Transverse colon (tissue), 4 donors: ENCODE data around the gene TOP1. TPM values are rescaled to one million over a fixed set of nuclear protein-coding genes. Genes with fewer than 3 reads are reported as not detected.

Source experiments
- DNase-seq: peaks from one replicate; pipeline ENCODE4 v3.0.0-alpha.2; 2019
- H3K27ac ChIP-seq, 4 donors: fragments of 200-600 bp; sonication (generic); 2 replicates each; pipeline ENCODE4 v1.5.1; 2016 to 2018; ENCODE audit warnings: inconsistent platforms in 4 of 4
- H3K27me3 ChIP-seq: fragments of 200-600 bp; sonication (generic); 2 replicates; pipeline ENCODE4 v1.5.1; 2017; ENCODE audit warnings: inconsistent platforms
- H3K36me3 ChIP-seq, 4 donors: fragments of 200-600 bp; sonication (generic); 2 replicates each; pipeline ENCODE4 v1.5.1; 2017 to 2019; ENCODE audit warnings: inconsistent platforms in 4 of 4
- H3K4me1 ChIP-seq, 4 donors: fragments of 200-600 bp; sonication (generic); 2 replicates each; pipeline ENCODE4 v1.5.1; 2017 to 2020; ENCODE audit warnings: inconsistent platforms in 4 of 4
- H3K4me3 ChIP-seq, 4 donors: fragments of 200-600 bp; sonication (generic); 1 replicate in 1 of 4; 2 replicates in 3 of 4; pipeline versions ENCODE4 v1.5.1 to v1.6.1; 2017 to 2019; ENCODE audit warnings: inconsistent platforms in 4 of 4
- H3K9me3 ChIP-seq, 2 donors: fragments of 200-600 bp; sonication (generic); 2 replicates each; pipeline ENCODE4 v1.5.1; 2017 to 2019; ENCODE audit warnings: inconsistent platforms in 2 of 2
- CTCF ChIP-seq, 5 experiments: fragments of 200-600 bp in 3 of 5; fragments of 450-650 bp in 2 of 5; sonication (generic) in 3 of 5; IDR thresholded peaks; 1 replicate in 2 of 5; 2 replicates in 3 of 5; pipeline ENCODE4 v1.5.1; 2016 to 2017; ENCODE audit warnings: antibody characterized with exemption in 5 of 5, inconsistent platforms in 3 of 5, mild to moderate bottlenecking in 2 of 5, moderate library complexity in 1 of 5
- EP300 ChIP-seq: sonication (generic); formaldehyde crosslinking; IDR thresholded peaks from one replicate; pipeline ENCODE4 v1.6.1; 2017; ENCODE audit warnings: antibody characterized with exemption, low read depth
- POLR2A ChIP-seq: fragments of 450-650 bp; IDR thresholded peaks from one replicate; pipeline ENCODE4 v1.6.1; 2016; ENCODE audit warnings: antibody characterized with exemption, mild to moderate bottlenecking, moderate library complexity
- POLR2AphosphoS5 ChIP-seq, 3 donors: sonication (generic); formaldehyde crosslinking; IDR thresholded peaks; one replicate each; pipeline ENCODE4 v1.6.1; 2016; ENCODE audit warnings: antibody characterized with exemption in 3 of 3
- WGBS, 2 donors: methylation state at CpG; one replicate each; pipeline ENCODE4 v1.1.5; 2018; ENCODE audit warnings: low coverage in 1 of 2; 5-methylcytosine and 5-hydroxymethylcytosine counted together
- in situ Hi-C, 4 donors: fragments of 200-750 bp; cut with MboI; loops; one replicate each; pipeline versions ENCODE4 v1.15.0 to v1.15.1; 2017; ENCODE audit warnings: low sequenced_read_pairs in 3 of 4, low pct_ligation_motif_present in 1 of 4, low pct_unique_long_range_greater_than_20kb in 1 of 4
- intact Hi-C: fragments of 100-400 bp; cut with DNase I; formaldehyde crosslinking; loops from one replicate; pipeline ENCODE4 v1.15.1; 2023; ENCODE audit warnings: low total_unique reads
- total RNA-seq, 4 donors: library from RNA; depleted of rRNA; stranded (reverse); fragments of >200 nt; gene quantifications; one replicate each; pipeline ENCODE4 v1.1.0, GENCODE V29; 2016

The TOP1 gene
- total RNA-seq, 4 donors from 2014 or later, result 29.6 to 52.3 (median 36.9) TPM

GRCh38 chr20:41047279-41047974 is 18.8 kb downstream of the TOP1 start:
- in situ Hi-C loops, result no loop called here
- no peaks in the 10 kb centered on the region for H3K9me3 ChIP-seq
- peak overlapping the region in 1 of 4 donors; percentile 35 for H3K4me3 ChIP-seq
- no peak for DNase-seq
- H3K27me3 ChIP-seq, result no peaks in the 10 kb centered on the region
- no peaks in the 10 kb centered on the region for H3K36me3 ChIP-seq
- H3K4me1 ChIP-seq, result peaks cover 50 to 80% (median 69%) of the 10 kb centered on the region in 4 donors
- intact Hi-C loops, result no loop called here
- peak overlapping the region; percentile 55 to 76 (median 72) for H3K27ac ChIP-seq
- TF ChIP-seq CTCF (IDR thresholded peaks at IDR 0.05) (no peak), POLR2A (no peak), EP300 (no peak), POLR2AphosphoS5 (IDR thresholded peaks at IDR 0.05) (no peak)
- 31 to 36% methylated on average over 5 of the region's 5 CpGs for WGBS, 2 donors

- Histone ChIP-seq H3K27me3 (no peaks in the 10 kb centered on the region), H3K9me3 (no peaks in the 10 kb centered on the region), H3K4me1 (peaks cover 55 to 80% (median 74%) of the 10 kb centered on the region in 4 donors), H3K36me3 (no peaks in the 10 kb centered on the region), H3K4me3 (peak overlapping the region in 2 of 4 donors; percentile 1 to 35), H3K27ac (peak overlapping the region; percentile 55 to 76 (median 72))
- in situ Hi-C loops, result no loop called here
- no peak for DNase-seq
- TF ChIP-seq POLR2AphosphoS5 (IDR thresholded peaks at IDR 0.05) (no peak), CTCF (IDR thresholded peaks at IDR 0.05) (no peak), POLR2A (no peak), EP300 (no peak)
- intact Hi-C loops, result no loop called here
- WGBS, 2 donors, result 0 to 2% methylated on average over 1 of the region's 1 CpG
These were observed 19.3 kb downstream of the TOP1 start for GRCh38 chr20:41047975-41048305.

GRCh38 chr20:41048461-41049301 is 20.1 kb downstream of the TOP1 start:
- DNase-seq, result no peak
- Histone ChIP-seq H3K27ac (peak overlapping the region; percentile 55 to 76 (median 72)), H3K4me1 (peaks cover 62 to 87% (median 81%) of the 10 kb centered on the region in 4 donors), H3K27me3 (no peaks in the 10 kb centered on the region), H3K9me3 (no peaks in the 10 kb centered on the region), H3K36me3 (no peaks in the 10 kb centered on the region), H3K4me3 (peak overlapping the region in 2 of 4 donors; percentile 1 to 35)
- WGBS, 2 donors, result 18 to 21% methylated on average over 5 to 7 of the region's 7 CpGs
- in situ Hi-C loops (no loop called here), intact Hi-C loops (no loop called here)
- TF ChIP-seq CTCF (IDR thresholded peaks at IDR 0.05), result no peak
- TF ChIP-seq POLR2AphosphoS5 (IDR thresholded peaks at IDR 0.05), result peak in 1 of 3 donors; percentile 24

GRCh38 chr20:41049451-41049850 is 20.8 kb downstream of the TOP1 start:
- peaks cover 62 to 95% (median 87%) of the 10 kb centered on the region in 4 donors for H3K4me1 ChIP-seq
- H3K36me3 ChIP-seq, result no peaks in the 10 kb centered on the region
- no peak for DNase-seq
- peak overlapping the region; percentile 55 to 76 (median 72) for H3K27ac ChIP-seq
- no peak for TF ChIP-seq CTCF (IDR thresholded peaks at IDR 0.05)
- TF ChIP-seq POLR2A, result no peak
- TF ChIP-seq EP300, result no peak
- TF ChIP-seq POLR2AphosphoS5 (IDR thresholded peaks at IDR 0.05), result no peak
- in situ Hi-C loops (no loop called here), intact Hi-C loops (no loop called here)
- H3K9me3 ChIP-seq, result no peaks in the 10 kb centered on the region
- WGBS, 2 donors, result 33 to 49% methylated on average over 2 to 3 of the region's 3 CpGs
- H3K4me3 ChIP-seq, result no peak overlapping the region
- H3K27me3 ChIP-seq, result no peaks in the 10 kb centered on the region
